ENCODE results near the gene PEA15. TPM values are rescaled to one million over a fixed set of nuclear protein-coding genes. Genes with fewer than 3 reads are reported as not detected.
A peak's percentile ranks its signal among the peaks of the same experiment; 100 is the strongest.

The PEA15 gene
- total RNA-seq, 1 donor from 2014 or later: 197 TPM

DNA sequence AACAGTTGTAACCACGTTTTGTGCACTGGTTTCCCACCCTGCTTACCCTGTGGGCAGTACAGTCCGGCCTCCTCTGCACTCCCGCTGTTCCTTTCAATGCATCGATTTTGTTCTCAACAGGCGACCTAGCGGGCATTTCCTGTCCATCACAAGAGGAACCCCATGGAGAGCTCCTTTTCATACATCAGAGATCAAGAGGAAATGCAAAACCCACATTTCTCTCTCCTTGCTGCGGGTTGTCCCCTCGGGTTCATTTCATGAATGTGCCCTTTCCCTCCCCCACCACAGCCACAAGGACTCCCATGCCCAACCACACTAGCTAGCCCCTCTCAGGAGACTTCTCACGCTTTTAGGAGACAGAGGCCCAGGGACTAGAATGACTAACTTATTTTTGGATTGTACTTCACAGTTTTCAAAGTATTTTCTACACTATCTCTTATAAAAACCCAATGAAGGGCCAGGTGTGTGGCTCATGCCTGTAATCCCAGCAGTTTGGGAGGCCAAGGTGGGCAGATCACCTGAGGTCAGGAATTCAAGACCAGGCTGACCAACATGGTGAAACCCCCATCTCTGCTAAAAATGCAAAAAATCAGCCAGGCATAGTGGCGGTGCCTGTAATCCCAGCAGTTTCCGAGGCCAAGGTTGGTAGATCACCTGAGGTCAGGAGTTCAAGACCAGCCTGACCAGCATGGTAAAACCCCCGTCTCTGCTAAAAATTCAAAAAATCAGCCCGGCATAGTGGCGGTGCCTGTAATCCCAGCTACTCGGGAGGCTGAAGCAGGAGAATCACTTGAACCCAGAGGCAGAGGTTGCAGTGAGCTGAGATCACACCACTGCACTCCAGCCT, 35.4 kb upstream of the PEA15 start:
- peaks cover 40% of the 10 kb centered on the region for H3K4me1 Mint-ChIP-seq (ENCODE audit: unreplicated experiment)
- H3K4me3 Mint-ChIP-seq (ENCODE audit: unreplicated experiment): peak overlapping the region; percentile 31
- H3K36me3 Mint-ChIP-seq (ENCODE audit: unreplicated experiment): no peaks in the 10 kb centered on the region
- H3K9me3 Mint-ChIP-seq (ENCODE audit: unreplicated experiment): no peaks in the 10 kb centered on the region
- H3K27ac Mint-ChIP-seq (ENCODE audit: unreplicated experiment): peak overlapping the region; percentile 87
- DNase-seq (ENCODE audit: extremely low spot score, unreplicated experiment): no peak
- TF ChIP-seq, protein P1, sequence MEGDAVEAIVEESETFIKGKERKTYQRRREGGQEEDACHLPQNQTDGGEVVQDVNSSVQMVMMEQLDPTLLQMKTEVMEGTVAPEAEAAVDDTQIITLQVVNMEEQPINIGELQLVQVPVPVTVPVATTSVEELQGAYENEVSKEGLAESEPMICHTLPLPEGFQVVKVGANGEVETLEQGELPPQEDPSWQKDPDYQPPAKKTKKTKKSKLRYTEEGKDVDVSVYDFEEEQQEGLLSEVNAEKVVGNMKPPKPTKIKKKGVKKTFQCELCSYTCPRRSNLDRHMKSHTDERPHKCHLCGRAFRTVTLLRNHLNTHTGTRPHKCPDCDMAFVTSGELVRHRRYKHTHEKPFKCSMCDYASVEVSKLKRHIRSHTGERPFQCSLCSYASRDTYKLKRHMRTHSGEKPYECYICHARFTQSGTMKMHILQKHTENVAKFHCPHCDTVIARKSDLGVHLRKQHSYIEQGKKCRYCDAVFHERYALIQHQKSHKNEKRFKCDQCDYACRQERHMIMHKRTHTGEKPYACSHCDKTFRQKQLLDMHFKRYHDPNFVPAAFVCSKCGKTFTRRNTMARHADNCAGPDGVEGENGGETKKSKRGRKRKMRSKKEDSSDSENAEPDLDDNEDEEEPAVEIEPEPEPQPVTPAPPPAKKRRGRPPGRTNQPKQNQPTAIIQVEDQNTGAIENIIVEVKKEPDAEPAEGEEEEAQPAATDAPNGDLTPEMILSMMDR (IDR thresholded peaks at IDR 0.05): no peak
- peaks cover 39% of the 10 kb centered on the region for H3K27me3 Mint-ChIP-seq (ENCODE audit: unreplicated experiment)

DNA sequence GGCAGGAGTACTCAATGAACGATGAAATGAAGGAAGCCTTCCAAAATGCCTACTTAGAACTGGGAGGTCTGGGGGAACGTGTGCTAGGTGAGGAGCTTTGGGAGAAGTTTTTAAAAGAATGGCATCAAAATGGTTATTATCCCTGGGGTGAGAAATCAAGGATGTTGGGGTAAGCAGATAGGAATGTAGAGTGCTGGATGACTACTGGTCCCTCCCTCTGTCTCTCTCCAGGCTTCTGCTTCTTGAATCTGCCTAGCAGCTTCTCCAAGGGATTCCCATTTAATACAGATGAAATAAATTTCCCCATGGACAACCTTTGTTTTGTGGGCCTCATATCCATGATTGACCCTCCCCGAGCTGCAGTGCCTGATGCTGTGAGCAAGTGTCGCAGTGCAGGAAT, 33.8 kb upstream of the PEA15 start:
- Mint-ChIP-seq H3K4me3 (ENCODE audit: unreplicated experiment) (no peak overlapping the region), H3K4me1 (ENCODE audit: unreplicated experiment) (peaks cover 40% of the 10 kb centered on the region), H3K9me3 (ENCODE audit: unreplicated experiment) (no peaks in the 10 kb centered on the region), H3K27me3 (ENCODE audit: unreplicated experiment) (peaks cover 26% of the 10 kb centered on the region), H3K36me3 (ENCODE audit: unreplicated experiment) (no peaks in the 10 kb centered on the region), H3K27ac (ENCODE audit: unreplicated experiment) (no peak overlapping the region)
- TF ChIP-seq, protein P1 (IDR thresholded peaks at IDR 0.05): no peak
- DNase-seq (ENCODE audit: extremely low spot score, unreplicated experiment): no peak

DNA sequence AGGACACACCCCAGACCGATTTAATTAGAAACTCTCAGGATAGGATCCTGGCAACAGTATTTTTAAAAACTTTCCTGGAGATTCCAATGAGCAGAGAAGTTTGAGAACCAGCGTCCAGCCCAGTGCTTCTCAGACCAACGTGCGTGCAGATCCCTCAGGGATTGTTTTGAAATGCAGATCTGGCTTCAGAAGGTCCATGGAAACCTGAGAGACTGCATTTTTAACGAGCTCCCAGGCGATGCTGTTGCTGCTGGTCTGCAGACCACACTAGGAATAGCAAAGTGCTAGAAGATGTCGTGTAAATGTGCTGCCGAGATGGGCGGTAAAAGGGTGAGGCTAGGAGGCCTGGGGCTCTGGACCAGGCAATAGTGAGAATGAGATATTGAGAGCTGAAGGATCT, 33.2 kb upstream of the PEA15 start:
- no peak overlapping the region for H3K27ac Mint-ChIP-seq (ENCODE audit: unreplicated experiment)
- H3K4me3 Mint-ChIP-seq (ENCODE audit: unreplicated experiment): no peak overlapping the region
- no peak for DNase-seq (ENCODE audit: extremely low spot score, unreplicated experiment)
- H3K27me3 Mint-ChIP-seq (ENCODE audit: unreplicated experiment): peaks cover 23% of the 10 kb centered on the region
- H3K36me3 Mint-ChIP-seq (ENCODE audit: unreplicated experiment): no peaks in the 10 kb centered on the region
- H3K4me1 Mint-ChIP-seq (ENCODE audit: unreplicated experiment): peaks cover 40% of the 10 kb centered on the region
- no peaks in the 10 kb centered on the region for H3K9me3 Mint-ChIP-seq (ENCODE audit: unreplicated experiment)
- TF ChIP-seq, protein P1 (IDR thresholded peaks at IDR 0.05): no peak

DNA sequence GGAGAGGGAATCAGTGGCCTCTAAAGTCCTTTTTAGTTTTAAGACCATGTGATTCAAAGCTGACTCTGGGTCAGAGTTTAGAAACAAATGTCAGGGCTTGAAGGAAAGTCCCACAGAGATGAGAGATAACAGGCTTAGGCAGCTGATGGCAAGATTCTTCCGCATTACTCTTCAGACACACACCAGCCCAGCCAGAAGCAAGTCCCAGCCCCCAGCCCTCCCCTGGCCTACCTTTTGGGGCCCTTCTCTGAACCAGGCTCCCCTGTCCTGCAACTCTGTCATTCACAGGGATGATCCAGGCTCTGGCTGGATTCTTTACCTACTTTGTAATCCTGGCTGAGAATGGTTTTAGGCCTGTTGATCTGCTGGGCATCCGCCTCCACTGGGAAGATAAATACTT, 28.0 kb upstream of the PEA15 start:
- peaks cover 39% of the 10 kb centered on the region for H3K27me3 Mint-ChIP-seq (ENCODE audit: unreplicated experiment)
- no peaks in the 10 kb centered on the region for H3K4me1 Mint-ChIP-seq (ENCODE audit: unreplicated experiment)
- H3K27ac Mint-ChIP-seq (ENCODE audit: unreplicated experiment): no peak overlapping the region
- H3K36me3 Mint-ChIP-seq (ENCODE audit: unreplicated experiment): no peaks in the 10 kb centered on the region
- H3K9me3 Mint-ChIP-seq (ENCODE audit: unreplicated experiment): no peaks in the 10 kb centered on the region
- TF ChIP-seq, protein P1 (IDR thresholded peaks at IDR 0.05): no peak
- H3K4me3 Mint-ChIP-seq (ENCODE audit: unreplicated experiment): no peak overlapping the region
- no peak for DNase-seq (ENCODE audit: extremely low spot score, unreplicated experiment)

DNA sequence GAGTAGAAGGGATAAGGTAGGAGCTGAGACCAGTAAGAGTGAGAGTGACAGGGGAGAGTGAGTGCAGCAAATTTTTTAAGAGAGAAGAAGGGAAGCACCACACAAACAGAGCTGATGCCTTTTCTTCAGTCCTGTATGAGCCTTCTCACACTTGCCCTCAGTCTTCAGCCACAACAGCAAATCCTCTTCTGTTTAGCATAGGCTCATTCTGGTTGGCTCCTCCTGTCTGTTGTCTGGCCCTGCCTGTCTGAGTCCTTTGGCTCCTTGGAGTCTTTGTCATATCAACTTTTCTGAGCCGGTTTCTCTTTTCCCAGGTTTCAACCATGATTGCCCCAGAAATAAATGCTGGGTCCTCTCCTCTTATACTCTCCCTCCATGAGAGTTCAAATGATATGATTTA, 27.5 kb upstream of the PEA15 start:
- TF ChIP-seq, protein P1 (IDR thresholded peaks at IDR 0.05): no peak
- Mint-ChIP-seq H3K4me1 (ENCODE audit: unreplicated experiment) (no peaks in the 10 kb centered on the region), H3K4me3 (ENCODE audit: unreplicated experiment) (no peak overlapping the region), H3K9me3 (ENCODE audit: unreplicated experiment) (no peaks in the 10 kb centered on the region), H3K27me3 (ENCODE audit: unreplicated experiment) (peaks cover 37% of the 10 kb centered on the region), H3K36me3 (ENCODE audit: unreplicated experiment) (no peaks in the 10 kb centered on the region), H3K27ac (ENCODE audit: unreplicated experiment) (no peak overlapping the region)
- no peak for DNase-seq (ENCODE audit: extremely low spot score, unreplicated experiment)
